Ishikawa (cell line): ENCODE measurements around the gene GMNC.

Experiments
- CEBPB ChIP-seq: IDR thresholded peaks from 2 replicates; pipeline ENCODE4 v1.6.1; 2012
- CREB1 ChIP-seq: IDR thresholded peaks from 2 replicates; pipeline ENCODE4 v1.6.1; 2012; ENCODE audit warnings: low read depth
- EGR1 ChIP-seq: IDR thresholded peaks from 2 replicates; pipeline ENCODE4 v1.6.1; 2012
- EP300 ChIP-seq: IDR thresholded peaks from 2 replicates; pipeline ENCODE4 v1.6.1; 2012; ENCODE audit warnings: borderline replicate concordance
- FOXM1 ChIP-seq: IDR thresholded peaks from 2 replicates; pipeline ENCODE4 v1.6.1; 2012; ENCODE audit warnings: low read depth, borderline replicate concordance
- NFIC ChIP-seq: IDR thresholded peaks from 2 replicates; pipeline ENCODE4 v1.6.1; 2012
- RAD21 ChIP-seq: IDR thresholded peaks from 2 replicates; pipeline ENCODE4 v1.6.1; 2012; ENCODE audit warnings: low read depth
- TAF1 ChIP-seq: IDR thresholded peaks from 2 replicates; pipeline ENCODE4 v1.6.1; 2012; ENCODE audit warnings: low read depth, mild to moderate bottlenecking
- TCF12 ChIP-seq: IDR thresholded peaks from 2 replicates; pipeline ENCODE4 v1.6.1; 2012; ENCODE audit warnings: low read depth
- TEAD4 ChIP-seq: IDR thresholded peaks from 2 replicates; pipeline ENCODE4 v1.6.1; 2012
- YY1 ChIP-seq: IDR thresholded peaks from 2 replicates; pipeline ENCODE4 v1.6.1; 2012; ENCODE audit warnings: low read depth
- ZBTB7A ChIP-seq: IDR thresholded peaks from 2 replicates; pipeline ENCODE4 v1.6.1; 2012; ENCODE audit warnings: low read depth
- TF ChIP-seq, protein P1 (sequence below): IDR thresholded peaks from 2 replicates; pipeline ENCODE4 v1.6.1; 2012; ENCODE audit warnings: low read depth, mild to moderate bottlenecking
- TF ChIP-seq, protein P2 (sequence below): IDR thresholded peaks from 2 replicates; pipeline ENCODE4 v1.6.1; 2012
- TF ChIP-seq, protein P3 (sequence below): IDR thresholded peaks from 2 replicates; pipeline ENCODE4 v1.6.1; 2012

The GMNC gene

DNA sequence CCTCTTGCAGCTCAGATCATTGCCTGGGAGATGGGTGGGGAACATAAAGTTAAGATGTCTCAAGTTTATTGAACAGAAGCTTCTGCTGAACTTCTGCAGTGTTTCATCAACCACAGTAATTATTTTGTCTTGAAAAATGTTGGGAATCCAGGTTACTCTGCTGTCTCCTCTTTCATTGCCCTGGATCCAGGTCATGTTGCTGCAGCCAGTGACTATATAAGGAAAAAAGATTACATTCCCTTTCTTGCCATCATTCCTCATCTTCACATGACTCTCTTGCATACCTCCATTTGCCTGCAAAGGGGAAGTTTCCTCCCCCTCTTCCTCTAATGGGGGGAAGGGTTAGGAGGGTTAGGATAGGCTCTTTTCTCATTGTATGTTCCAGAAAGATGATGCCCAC, 15.1 kb downstream of the GMNC start:
- TF ChIP-seq YY1, result no peak
- no peak for TF ChIP-seq RAD21
- TF ChIP-seq NFIC, result no peak
- TF ChIP-seq, protein P1, sequence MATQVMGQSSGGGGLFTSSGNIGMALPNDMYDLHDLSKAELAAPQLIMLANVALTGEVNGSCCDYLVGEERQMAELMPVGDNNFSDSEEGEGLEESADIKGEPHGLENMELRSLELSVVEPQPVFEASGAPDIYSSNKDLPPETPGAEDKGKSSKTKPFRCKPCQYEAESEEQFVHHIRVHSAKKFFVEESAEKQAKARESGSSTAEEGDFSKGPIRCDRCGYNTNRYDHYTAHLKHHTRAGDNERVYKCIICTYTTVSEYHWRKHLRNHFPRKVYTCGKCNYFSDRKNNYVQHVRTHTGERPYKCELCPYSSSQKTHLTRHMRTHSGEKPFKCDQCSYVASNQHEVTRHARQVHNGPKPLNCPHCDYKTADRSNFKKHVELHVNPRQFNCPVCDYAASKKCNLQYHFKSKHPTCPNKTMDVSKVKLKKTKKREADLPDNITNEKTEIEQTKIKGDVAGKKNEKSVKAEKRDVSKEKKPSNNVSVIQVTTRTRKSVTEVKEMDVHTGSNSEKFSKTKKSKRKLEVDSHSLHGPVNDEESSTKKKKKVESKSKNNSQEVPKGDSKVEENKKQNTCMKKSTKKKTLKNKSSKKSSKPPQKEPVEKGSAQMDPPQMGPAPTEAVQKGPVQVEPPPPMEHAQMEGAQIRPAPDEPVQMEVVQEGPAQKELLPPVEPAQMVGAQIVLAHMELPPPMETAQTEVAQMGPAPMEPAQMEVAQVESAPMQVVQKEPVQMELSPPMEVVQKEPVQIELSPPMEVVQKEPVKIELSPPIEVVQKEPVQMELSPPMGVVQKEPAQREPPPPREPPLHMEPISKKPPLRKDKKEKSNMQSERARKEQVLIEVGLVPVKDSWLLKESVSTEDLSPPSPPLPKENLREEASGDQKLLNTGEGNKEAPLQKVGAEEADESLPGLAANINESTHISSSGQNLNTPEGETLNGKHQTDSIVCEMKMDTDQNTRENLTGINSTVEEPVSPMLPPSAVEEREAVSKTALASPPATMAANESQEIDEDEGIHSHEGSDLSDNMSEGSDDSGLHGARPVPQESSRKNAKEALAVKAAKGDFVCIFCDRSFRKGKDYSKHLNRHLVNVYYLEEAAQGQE, result no peak
- TF ChIP-seq, protein P2, sequence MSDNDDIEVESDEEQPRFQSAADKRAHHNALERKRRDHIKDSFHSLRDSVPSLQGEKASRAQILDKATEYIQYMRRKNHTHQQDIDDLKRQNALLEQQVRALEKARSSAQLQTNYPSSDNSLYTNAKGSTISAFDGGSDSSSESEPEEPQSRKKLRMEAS, result no peak
- no peak for TF ChIP-seq TAF1

DNA sequence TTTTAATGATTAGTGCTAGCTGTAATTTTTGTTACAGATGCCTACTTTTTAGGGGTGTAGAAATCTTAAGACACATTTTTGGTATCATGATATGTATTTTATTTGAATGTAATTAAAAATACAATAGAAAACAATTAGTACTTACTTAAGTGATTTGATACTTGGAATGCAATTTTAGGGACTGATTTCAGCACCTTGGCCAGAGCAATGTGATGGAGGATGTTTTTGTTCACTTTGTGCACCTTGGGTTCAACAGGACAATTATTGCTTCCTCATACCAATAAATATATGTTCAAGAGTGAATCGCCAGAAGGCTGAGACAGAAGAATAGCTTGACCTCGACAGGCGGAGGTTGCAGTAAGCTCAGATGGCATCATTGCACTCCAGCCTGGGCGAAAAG, 22.3 kb downstream of the GMNC start:
- TF ChIP-seq TEAD4 (peak; percentile 22; the same call in 1 of the 2 replicates), CEBPB (no peak)
- TF ChIP-seq, protein P1, result peak; percentile 91

DNA sequence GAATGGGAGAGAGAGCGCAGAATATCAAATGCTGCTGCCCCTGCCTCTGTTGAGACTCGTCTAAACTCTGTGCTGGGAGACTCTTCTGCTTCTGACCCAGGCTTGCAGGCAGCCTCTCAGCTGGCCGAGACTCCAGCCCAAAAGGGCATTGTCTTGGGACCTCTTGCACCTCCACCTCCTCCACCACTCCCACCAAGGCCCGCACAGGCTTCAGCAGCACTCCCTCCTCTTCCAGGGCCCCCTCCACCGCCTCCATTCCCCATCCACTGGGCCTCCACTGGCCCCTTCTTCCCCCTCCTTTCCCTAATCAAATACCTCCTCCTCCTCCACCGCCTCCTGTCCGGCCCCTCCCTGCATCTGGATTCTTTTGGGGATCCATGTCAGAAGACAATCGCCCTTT, 31.3 kb downstream of the GMNC start:
- TF ChIP-seq ZBTB7A, result no peak
- no peak for TF ChIP-seq EGR1
- TF ChIP-seq CEBPB, result no peak

DNA sequence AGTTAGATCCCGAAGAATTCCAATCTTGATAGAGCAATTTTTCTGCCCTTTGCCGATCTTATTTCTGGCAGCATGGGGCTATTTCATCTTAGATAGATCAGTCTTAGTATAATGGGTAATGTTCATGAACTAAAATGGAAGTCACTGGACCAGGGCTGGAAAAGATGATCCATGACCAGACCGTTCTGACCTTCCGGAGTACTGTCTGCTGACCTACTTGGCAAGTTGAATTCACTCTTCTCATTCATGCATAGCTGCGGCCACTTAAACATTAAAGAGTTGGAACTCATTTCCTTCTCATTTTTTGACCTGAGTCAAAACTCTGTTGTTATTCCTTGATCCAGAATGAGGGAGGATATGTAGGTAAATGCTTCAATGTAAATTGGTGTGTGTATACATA, 32.5 kb downstream of the GMNC start:
- TF ChIP-seq EP300 (no peak), CEBPB (no peak), TAF1 (no peak), EGR1 (no peak), ZBTB7A (no peak), TEAD4 (no peak), FOXM1 (no peak), CREB1 (no peak), YY1 (no peak), RAD21 (no peak), NFIC (no peak), TCF12 (no peak)
- TF ChIP-seq, protein P3, sequence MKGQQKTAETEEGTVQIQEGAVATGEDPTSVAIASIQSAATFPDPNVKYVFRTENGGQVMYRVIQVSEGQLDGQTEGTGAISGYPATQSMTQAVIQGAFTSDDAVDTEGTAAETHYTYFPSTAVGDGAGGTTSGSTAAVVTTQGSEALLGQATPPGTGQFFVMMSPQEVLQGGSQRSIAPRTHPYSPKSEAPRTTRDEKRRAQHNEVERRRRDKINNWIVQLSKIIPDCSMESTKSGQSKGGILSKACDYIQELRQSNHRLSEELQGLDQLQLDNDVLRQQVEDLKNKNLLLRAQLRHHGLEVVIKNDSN, result no peak
- TF ChIP-seq, protein P1, result no peak
- TF ChIP-seq, protein P2, result no peak

DNA sequence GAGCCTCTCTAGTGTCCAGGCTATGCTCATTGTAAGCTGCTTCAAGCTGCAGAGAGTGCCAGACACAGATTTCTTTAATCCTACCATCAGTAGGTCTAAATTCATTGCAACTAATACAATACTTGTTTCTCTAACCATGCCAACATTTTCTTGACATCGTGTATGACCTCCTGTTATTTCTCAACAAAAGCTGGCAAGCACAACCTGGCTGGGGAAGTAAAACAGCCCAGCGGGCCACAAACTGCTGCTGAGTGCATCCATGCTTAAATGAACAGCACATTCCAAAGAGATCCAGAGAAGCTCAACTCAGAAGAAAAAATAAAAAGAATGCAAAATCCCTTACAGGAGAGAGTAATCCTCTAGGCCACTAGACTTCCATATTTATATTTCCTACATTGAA, 36.5 kb downstream of the GMNC start:
- TF ChIP-seq CREB1, result no peak

DNA sequence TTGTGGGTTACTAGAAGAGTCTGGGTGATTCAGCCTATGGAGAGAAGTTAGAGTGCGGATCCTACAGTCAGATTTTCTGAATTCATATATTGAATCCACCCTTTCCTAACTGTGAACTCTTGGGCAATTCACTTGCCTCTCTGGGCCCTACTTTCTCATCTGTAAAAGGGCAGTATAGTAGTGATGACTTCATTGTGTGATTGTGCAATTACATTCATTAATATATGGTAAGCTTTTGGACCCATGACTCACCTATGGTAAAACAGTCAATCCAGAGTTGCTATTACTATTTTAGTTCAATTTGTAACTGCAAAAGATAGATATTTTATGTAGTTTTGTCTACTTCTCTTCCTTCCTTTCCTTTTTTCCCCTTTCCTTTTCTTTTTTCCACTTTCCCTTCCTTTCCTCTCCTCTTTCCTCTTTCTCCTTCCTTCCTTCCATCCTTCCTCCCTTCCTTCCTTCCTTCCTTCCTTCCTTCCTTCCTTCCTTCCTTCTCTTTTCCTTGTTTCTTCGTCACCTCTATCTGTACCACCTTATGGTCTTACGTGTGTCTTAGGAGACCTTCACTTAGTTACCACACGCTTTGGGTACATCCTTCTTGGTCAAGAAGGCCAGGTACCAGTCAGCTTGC, 37.0 kb downstream of the GMNC start:
- TF ChIP-seq EP300 (no peak), TEAD4 (no peak), TAF1 (no peak), CREB1 (no peak), TCF12 (no peak), CEBPB (no peak), RAD21 (no peak), YY1 (no peak), ZBTB7A (no peak), EGR1 (no peak), FOXM1 (no peak), NFIC (no peak)
- TF ChIP-seq, protein P2, result no peak
- TF ChIP-seq, protein P1, result no peak
- TF ChIP-seq, protein P3, result no peak
